Activated naive CD8-positive, alpha-beta T cell treated with anti-CD3 and anti-CD28 coated beads for 36 hours (primary cell): Measurements from ENCODE around the gene GOLGA5. TPM values are rescaled to one million over a fixed set of nuclear protein-coding genes. Genes with fewer than 3 reads are reported as not detected.
"Not testable (repeated sequence)": the region's sequence is repeated elsewhere in the genome, so short reads cannot be mapped to it uniquely, and the experiment has no call there.

Experiments
- DNase-seq: peaks from one replicate; pipeline ENCODE4 v3.0.0; 2021
- H3K27ac Mint-ChIP-seq: one replicate; pipeline ENCODE4 v1.8.0; 2022; ENCODE audit warnings: mild to moderate bottlenecking, moderate library complexity, mixed read lengths
- H3K27me3 Mint-ChIP-seq: one replicate; pipeline ENCODE4 v1.8.0; 2022; ENCODE audit warnings: mild to moderate bottlenecking, mixed read lengths
- H3K36me3 Mint-ChIP-seq: one replicate; pipeline ENCODE4 v1.8.0; 2021; ENCODE audit warnings: mild to moderate bottlenecking, mixed read lengths
- H3K4me1 Mint-ChIP-seq: one replicate; pipeline ENCODE4 v1.8.0; 2021; ENCODE audit warnings: mixed read lengths
- H3K4me3 Mint-ChIP-seq: one replicate; pipeline ENCODE4 v1.8.0; 2022; ENCODE audit warnings: mild to moderate bottlenecking, moderate library complexity, mixed read lengths
- H3K9me3 Mint-ChIP-seq: one replicate; pipeline ENCODE4 v1.8.0; 2022; ENCODE audit warnings: mixed read lengths
- total RNA-seq, 2 experiments: library from RNA; stranded (reverse); gene quantifications; one replicate each; pipeline ENCODE4 v1.2.3, GENCODE V29; 2021

Gene GOLGA5
- total RNA-seq, 2 experiments from 2014 or later, result 14.6 to 15.9 TPM

DNA sequence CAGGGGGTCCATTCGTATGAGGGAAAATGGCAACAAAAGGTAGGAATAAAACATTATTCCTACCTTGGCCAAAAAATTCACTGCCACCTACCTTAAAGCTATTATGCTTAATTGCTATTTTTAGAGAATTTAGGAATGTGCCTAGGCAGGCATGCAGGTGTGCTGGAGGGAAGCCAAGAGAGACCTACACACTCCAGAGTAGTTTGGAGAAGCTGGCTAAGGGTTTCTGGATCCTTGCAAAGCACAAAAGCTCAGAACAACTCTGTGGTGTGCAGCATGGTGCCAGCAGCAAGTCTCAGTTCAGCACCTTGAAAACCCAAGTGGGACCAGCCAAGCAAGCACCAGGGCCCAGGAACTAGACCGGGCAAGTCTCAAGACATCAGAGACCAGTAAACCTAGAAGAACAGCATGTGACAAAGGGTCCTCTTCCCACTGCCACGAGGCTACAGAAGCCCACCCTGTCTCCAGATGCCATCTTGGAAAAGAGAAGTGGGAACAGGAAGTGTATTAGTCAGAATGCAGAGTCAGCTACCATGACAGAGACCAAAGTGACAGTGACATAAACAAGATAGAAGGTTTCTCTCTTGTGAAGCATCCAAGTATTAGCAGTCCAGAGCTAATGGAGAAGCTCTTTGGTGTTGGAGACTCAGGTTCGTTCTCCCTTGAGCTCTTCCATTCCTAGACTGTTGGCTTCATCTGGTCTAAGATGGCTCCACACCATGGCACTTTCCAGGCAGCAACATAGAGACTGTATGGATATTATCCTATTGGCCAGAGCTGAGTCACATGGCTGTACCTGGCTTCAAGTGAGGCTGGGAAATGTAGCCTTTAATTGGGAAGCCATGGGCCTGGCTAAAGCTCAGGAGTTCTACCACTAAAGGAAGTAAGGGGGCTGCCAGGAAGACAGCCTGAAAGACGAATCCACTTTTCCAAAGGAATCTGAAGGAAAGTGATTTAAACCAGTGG is 30.2 kb upstream of the GOLGA5 start:
- DNase-seq, H3K36me3 Mint-ChIP-seq, H3K9me3 Mint-ChIP-seq, H3K4me3 Mint-ChIP-seq, H3K27ac Mint-ChIP-seq: not testable (repeated sequence)
- Mint-ChIP-seq H3K4me1 (peaks cover 27% of the 10 kb centered on the region), H3K27me3 (peaks cover 27% of the 10 kb centered on the region)

GRCh38 chr14:92768236-92768635 is 25.9 kb upstream of the GOLGA5 start:
- Mint-ChIP-seq H3K27me3 (peaks cover 20% of the 10 kb centered on the region), H3K27ac (peak overlapping the region; percentile 31), H3K4me1 (peaks cover 12% of the 10 kb centered on the region)
- not testable (repeated sequence) for H3K4me3 Mint-ChIP-seq, H3K36me3 Mint-ChIP-seq, H3K9me3 Mint-ChIP-seq
- peak; percentile 49 for DNase-seq

GRCh38 chr14:92768795-92769194 is 25.3 kb upstream of the GOLGA5 start:
- DNase-seq, result no peak
- peaks cover 12% of the 10 kb centered on the region for H3K4me1 Mint-ChIP-seq
- H3K4me3 Mint-ChIP-seq, result no peak overlapping the region
- no peaks in the 10 kb centered on the region for H3K9me3 Mint-ChIP-seq
- peak overlapping the region; percentile 31 for H3K27ac Mint-ChIP-seq
- H3K36me3 Mint-ChIP-seq, result no peaks in the 10 kb centered on the region
- peaks cover 20% of the 10 kb centered on the region for H3K27me3 Mint-ChIP-seq

DNA sequence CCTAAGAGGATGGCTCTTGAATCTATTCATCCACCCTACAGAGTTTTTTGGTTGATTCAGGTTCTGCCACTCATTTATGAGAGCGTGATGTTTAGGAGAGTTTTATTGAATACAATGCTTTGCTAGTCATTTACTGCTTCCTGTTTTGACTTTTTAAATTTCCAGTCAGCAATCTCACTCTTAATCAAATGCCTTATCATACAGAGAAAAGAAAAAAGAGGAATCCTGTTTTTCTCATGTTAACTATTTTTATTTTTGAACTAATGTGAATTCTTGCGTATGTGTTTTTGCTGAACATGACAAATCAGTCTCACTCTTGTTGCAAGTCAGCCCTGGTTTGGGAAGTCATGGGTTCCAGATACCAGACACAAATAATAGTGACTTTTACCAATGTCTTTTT is 23.6 kb upstream of the GOLGA5 start:
- Mint-ChIP-seq H3K9me3 (no peaks in the 10 kb centered on the region), H3K4me1 (peaks cover 21% of the 10 kb centered on the region), H3K4me3 (no peak overlapping the region), H3K27ac (no peak overlapping the region), H3K27me3 (peaks cover 18% of the 10 kb centered on the region), H3K36me3 (no peaks in the 10 kb centered on the region)
- DNase-seq, result no peak

- Mint-ChIP-seq H3K36me3 (no peaks in the 10 kb centered on the region), H3K27me3 (peaks cover 10% of the 10 kb centered on the region), H3K4me3 (no peak overlapping the region), H3K9me3 (no peaks in the 10 kb centered on the region), H3K27ac (no peak overlapping the region), H3K4me1 (peaks cover 18% of the 10 kb centered on the region)
- no peak for DNase-seq
Observed at GRCh38 chr14:92774572-92774971, 19.5 kb upstream of the GOLGA5 start.

GRCh38 chr14:92775292-92775691 is 18.8 kb upstream of the GOLGA5 start:
- not testable (repeated sequence) for H3K4me3 Mint-ChIP-seq, H3K27ac Mint-ChIP-seq, H3K9me3 Mint-ChIP-seq, H3K36me3 Mint-ChIP-seq, H3K27me3 Mint-ChIP-seq
- DNase-seq, result peak; percentile 31
- H3K4me1 Mint-ChIP-seq, result peaks cover 19% of the 10 kb centered on the region

- H3K4me1 Mint-ChIP-seq, result peaks cover 22% of the 10 kb centered on the region
- not testable (repeated sequence) for H3K27me3 Mint-ChIP-seq, H3K9me3 Mint-ChIP-seq, H3K36me3 Mint-ChIP-seq, DNase-seq, H3K4me3 Mint-ChIP-seq, H3K27ac Mint-ChIP-seq
Observed at GRCh38 chr14:92778868-92779565, 15.1 kb upstream of the GOLGA5 start.

GRCh38 chr14:92780444-92781232 is 13.5 kb upstream of the GOLGA5 start:
- H3K9me3 Mint-ChIP-seq, result no peaks in the 10 kb centered on the region
- H3K27me3 Mint-ChIP-seq, result no peaks in the 10 kb centered on the region
- no peaks in the 10 kb centered on the region for H3K36me3 Mint-ChIP-seq
- H3K27ac Mint-ChIP-seq, result no peak overlapping the region
- no peak for DNase-seq
- no peak overlapping the region for H3K4me3 Mint-ChIP-seq
- peaks cover 15% of the 10 kb centered on the region for H3K4me1 Mint-ChIP-seq

DNA sequence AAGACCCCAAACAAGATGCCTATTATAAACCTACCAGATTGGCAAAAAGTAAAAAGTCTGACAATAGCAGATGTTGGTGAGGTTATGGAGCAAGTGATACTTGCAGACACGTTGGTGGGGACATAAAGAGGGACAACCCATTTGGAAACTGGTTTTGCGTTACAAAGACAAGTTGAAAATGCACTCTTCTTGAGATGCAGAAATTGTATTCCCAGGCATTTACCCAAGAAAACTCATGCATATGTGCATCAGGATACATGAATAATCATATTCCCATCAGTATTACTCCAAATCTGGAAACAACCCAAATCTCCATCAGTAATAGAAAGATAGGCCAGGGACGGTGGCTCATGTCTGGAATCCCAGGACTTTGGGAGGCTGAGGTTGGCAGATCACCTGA is 12.8 kb upstream of the GOLGA5 start:
- Mint-ChIP-seq H3K27ac (no peak overlapping the region), H3K36me3 (no peaks in the 10 kb centered on the region)

DNA sequence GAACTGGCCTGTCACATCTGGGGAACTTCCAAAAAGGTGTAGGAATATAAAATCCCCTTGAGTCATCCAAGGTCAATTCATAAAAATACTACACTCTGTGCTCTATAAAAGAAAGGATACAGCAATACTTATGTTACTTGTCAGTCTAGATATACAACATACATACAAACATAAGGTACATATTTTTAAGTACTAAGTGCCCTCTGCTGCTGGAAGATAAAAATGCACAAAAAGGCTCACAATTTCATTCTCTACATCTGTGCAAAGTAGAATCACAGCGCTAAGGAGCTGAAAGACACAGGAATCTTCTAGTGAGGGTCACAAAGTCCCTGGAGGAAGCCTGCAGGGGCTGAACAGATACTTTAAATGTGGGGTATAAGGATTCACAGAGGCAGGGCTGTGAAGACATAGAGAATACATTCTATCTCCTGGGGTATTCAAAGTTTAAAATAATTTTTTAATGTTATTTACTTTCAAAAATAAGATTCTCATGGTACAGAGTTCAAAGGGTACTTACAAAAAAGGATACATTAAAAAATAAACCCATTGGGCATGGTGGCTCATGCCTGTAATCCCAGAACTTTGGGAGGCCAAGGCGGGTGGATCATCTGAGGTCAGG is 10.2 kb upstream of the GOLGA5 start:
- H3K27me3 Mint-ChIP-seq, result no peaks in the 10 kb centered on the region
- H3K4me1 Mint-ChIP-seq, result peaks cover 12% of the 10 kb centered on the region

More for the DNA sequence above, 12.8 kb upstream of the GOLGA5 start:
- Mint-ChIP-seq H3K4me3 (no peak overlapping the region), H3K9me3 (no peaks in the 10 kb centered on the region), H3K4me1 (peaks cover 12% of the 10 kb centered on the region), H3K27me3 (no peaks in the 10 kb centered on the region)
- no peak for DNase-seq

DNA sequence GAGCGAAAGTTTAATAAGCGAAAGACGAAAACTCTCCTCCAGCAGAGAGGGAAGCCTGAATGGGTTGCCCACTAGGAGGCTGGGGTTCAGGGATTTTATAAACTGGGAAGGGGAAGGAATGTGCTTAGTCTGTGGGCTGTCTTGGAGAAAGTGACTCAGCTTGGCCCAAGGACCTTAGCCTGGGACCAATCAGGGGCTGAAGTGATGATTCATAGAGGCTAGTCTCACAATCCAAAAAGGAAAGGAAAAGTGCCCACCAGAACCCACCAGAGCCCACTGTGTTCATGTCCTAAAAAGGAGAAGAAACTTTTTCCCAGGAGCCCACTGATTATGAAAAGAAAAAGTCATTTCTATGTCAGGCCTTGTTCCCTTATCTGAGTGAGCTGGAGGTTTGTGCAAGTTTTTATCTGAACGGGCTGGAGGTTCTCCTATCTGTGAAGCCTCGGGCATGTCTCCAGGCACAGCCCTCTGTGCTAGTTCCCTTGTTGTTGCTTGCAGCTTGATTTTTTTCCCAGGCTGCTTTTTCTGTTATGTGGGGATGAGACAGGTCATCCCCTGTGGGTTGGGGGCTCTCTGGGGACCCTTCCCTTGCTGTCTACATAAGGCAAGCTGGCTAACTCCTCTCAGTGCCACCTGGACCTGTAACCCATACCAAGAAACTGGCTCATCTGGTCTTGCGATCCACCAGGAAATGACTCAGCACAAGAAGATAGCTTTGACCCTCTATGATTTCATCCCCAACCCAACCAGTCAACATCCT is 8.3 kb upstream of the GOLGA5 start:
- Mint-ChIP-seq H3K27ac (no peak overlapping the region), H3K36me3 (peaks cover 10% of the 10 kb centered on the region), H3K4me1 (peaks cover 8% of the 10 kb centered on the region), H3K27me3 (no peaks in the 10 kb centered on the region), H3K4me3 (no peak overlapping the region), H3K9me3 (peaks cover 16% of the 10 kb centered on the region)
- no peak for DNase-seq

More for the DNA sequence above, 10.2 kb upstream of the GOLGA5 start:
- peaks cover 2% of the 10 kb centered on the region for H3K9me3 Mint-ChIP-seq
- H3K27ac Mint-ChIP-seq, result no peak overlapping the region
- no peak for DNase-seq
- no peaks in the 10 kb centered on the region for H3K36me3 Mint-ChIP-seq
- H3K4me3 Mint-ChIP-seq, result no peak overlapping the region

GRCh38 chr14:92786427-92786756 is 7.7 kb upstream of the GOLGA5 start:
- Mint-ChIP-seq H3K4me1 (peaks cover 8% of the 10 kb centered on the region), H3K27me3 (no peaks in the 10 kb centered on the region), H3K36me3 (peaks cover 10% of the 10 kb centered on the region), H3K9me3 (peaks cover 20% of the 10 kb centered on the region), H3K27ac (no peak overlapping the region), H3K4me3 (no peak overlapping the region)
- no peak for DNase-seq

GRCh38 chr14:92787554-92787953 is 6.6 kb upstream of the GOLGA5 start:
- H3K4me3 Mint-ChIP-seq, result no peak overlapping the region
- H3K27me3 Mint-ChIP-seq, result no peaks in the 10 kb centered on the region
- H3K27ac Mint-ChIP-seq, result no peak overlapping the region
- no peak for DNase-seq
- peaks cover 25% of the 10 kb centered on the region for H3K9me3 Mint-ChIP-seq
- H3K36me3 Mint-ChIP-seq, result peaks cover 10% of the 10 kb centered on the region
- peaks cover 8% of the 10 kb centered on the region for H3K4me1 Mint-ChIP-seq

DNA sequence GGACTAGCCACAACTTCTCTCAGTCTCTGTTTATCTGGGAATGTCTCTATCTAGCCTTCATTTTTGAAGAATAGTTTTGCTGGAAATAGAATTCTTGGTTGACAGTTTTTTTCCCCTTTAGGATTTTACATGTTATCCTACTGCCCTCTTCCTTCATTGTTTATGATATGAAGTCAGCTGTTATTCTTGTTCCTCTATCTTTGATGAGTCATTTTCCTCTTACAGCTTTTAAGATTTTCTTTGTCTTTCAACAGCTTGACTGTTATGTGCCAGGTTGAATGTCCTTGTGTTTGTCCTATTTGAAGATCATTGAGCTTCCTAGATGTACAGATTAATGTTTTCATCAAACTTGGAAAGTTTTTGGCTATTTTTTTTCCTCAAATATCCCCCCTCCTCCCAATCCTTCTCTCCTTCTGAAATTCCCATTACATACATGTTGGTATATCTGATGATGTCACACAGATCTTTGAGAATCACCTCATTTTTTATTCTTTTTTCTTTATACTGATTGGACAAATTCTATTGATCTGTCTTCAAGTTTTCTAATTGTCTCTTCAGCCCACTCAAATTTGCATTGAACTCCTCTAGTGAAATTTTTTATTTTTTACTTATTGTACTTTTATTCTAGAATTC is 4.5 kb upstream of the GOLGA5 start:
- peaks cover 28% of the 10 kb centered on the region for H3K9me3 Mint-ChIP-seq
- H3K4me1 Mint-ChIP-seq, result peaks cover 16% of the 10 kb centered on the region
- H3K27ac Mint-ChIP-seq, result no peak overlapping the region
- H3K4me3 Mint-ChIP-seq, result no peak overlapping the region
- H3K27me3 Mint-ChIP-seq, result no peaks in the 10 kb centered on the region
- no peak for DNase-seq
- peaks cover 13% of the 10 kb centered on the region for H3K36me3 Mint-ChIP-seq
